DMS153 treated with DMSO at 0.1 percent for 48 hours (cell line): ENCODE data around the gene MRPL50.

Source experiments
- DNase-seq: peaks from one replicate; lab custom pipeline; 2025; ENCODE audit not compliant: unreplicated experiment; lab: John Stamatoyannopoulos, UW

MRPL50 gene

DNA sequence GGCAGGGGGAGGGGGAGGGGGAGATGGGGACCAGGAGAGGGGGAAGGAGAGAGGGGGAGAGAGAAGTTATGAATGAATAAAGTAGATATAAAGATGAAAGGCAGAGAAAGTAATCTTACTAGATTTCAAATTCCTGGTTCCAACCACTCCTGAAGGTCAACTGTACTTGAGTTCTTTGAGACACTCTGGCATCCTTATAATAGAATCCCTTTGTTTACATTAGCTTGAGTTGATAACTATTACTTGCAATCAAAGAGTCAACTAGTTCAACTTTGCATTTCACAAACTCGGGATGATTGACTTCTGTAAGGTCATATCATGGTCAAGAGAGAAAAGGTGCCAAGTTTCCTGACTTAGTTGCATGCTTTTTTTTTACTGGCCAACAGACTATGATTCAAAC lies 55.8 kb downstream of the MRPL50 start:
- no peak for DNase-seq

GRCh38 chr9:101341958-101342357 lies 56.5 kb downstream of the MRPL50 start:
- DNase-seq = no peak
